ENCODE data around the gene ODF4.

DNA sequence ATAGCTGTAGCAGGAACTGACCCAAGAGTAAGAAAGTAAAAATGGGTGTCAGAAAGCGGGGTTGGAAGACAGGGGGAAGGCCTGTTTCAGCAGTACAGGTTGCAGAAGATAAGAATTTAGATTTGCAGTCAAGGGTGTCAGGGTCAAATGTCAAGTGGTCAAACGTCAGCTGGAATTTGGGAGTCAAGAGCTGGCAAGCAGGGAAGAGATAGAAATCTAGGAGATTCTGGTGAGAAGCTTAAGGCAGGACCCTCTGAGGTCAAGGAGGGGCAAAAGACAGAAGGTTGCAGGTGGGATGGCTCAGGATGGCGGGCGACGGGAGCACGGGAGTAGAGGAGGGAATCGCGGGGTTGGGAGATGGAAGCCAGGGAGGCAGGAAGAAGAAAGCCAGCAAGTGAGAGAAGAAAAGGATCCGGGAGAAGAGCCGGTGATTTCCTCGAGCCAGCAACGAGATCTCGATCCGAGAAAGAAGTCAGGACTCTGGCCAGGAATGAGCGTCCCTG, 44.8 kb upstream of the ODF4 start:
- TF ChIP-seq, protein P1, sequence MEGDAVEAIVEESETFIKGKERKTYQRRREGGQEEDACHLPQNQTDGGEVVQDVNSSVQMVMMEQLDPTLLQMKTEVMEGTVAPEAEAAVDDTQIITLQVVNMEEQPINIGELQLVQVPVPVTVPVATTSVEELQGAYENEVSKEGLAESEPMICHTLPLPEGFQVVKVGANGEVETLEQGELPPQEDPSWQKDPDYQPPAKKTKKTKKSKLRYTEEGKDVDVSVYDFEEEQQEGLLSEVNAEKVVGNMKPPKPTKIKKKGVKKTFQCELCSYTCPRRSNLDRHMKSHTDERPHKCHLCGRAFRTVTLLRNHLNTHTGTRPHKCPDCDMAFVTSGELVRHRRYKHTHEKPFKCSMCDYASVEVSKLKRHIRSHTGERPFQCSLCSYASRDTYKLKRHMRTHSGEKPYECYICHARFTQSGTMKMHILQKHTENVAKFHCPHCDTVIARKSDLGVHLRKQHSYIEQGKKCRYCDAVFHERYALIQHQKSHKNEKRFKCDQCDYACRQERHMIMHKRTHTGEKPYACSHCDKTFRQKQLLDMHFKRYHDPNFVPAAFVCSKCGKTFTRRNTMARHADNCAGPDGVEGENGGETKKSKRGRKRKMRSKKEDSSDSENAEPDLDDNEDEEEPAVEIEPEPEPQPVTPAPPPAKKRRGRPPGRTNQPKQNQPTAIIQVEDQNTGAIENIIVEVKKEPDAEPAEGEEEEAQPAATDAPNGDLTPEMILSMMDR (conservative IDR thresholded peaks at IDR 0.05): no peak
- no peak for TF ChIP-seq EZH2 (IDR thresholded peaks at IDR 0.05; ENCODE audit: low read depth)

Data from PC-9 (cell line).